Astrocyte (in vitro differentiated cells and primary cell): ENCODE measurements around the gene TSFM. TPM values are rescaled to one million over a fixed set of nuclear protein-coding genes. Genes with fewer than 3 reads are reported as not detected.

Experiments
- DNase-seq: peaks from one replicate; pipeline ENCODE4 v3.0.0-alpha.2; 2010; ENCODE audit warnings: low read depth
- FAIRE-seq: peaks from 2 replicates; lab custom pipeline; 2011; peaks lifted over from hg19 to GRCh38; lab: Jason Lieb, UNC
- H2AFZ ChIP-seq: 2 replicates; pipeline ENCODE4 v1.6.0; 2012; ENCODE audit warnings: low read depth, low read length, inconsistent platforms
- H3K27ac ChIP-seq: 2 replicates; pipeline ENCODE4 v1.5.1; 2011; ENCODE audit warnings: low read depth, low read length, inconsistent platforms
- H3K27me3 ChIP-seq: 2 replicates; pipeline ENCODE4 v1.6.0; 2011; ENCODE audit warnings: low read length, inconsistent platforms; ENCODE audit not compliant: insufficient read depth
- H3K36me3 ChIP-seq: 2 replicates; pipeline ENCODE4 v1.5.1; 2011; ENCODE audit warnings: low read length, inconsistent platforms; ENCODE audit not compliant: insufficient read depth
- H3K4me1 ChIP-seq: 2 replicates; pipeline ENCODE4 v1.5.1; 2011; ENCODE audit warnings: low read length, inconsistent platforms; ENCODE audit not compliant: insufficient read depth
- H3K4me2 ChIP-seq: 2 replicates; pipeline ENCODE4 v1.6.0; 2012; ENCODE audit warnings: low read length, inconsistent platforms
- H3K4me3 ChIP-seq: 2 replicates; pipeline ENCODE4 v1.5.1; 2011; ENCODE audit warnings: low read depth, mild to moderate bottlenecking, low read length, inconsistent platforms; ENCODE audit not compliant: insufficient read depth
- H3K79me2 ChIP-seq: 2 replicates; pipeline ENCODE4 v1.6.0; 2012; ENCODE audit warnings: mild to moderate bottlenecking, low read length, inconsistent platforms; ENCODE audit not compliant: insufficient read depth
- H3K9ac ChIP-seq: 2 replicates; pipeline ENCODE4 v1.6.0; 2012; ENCODE audit warnings: mild to moderate bottlenecking, low read length, inconsistent platforms
- H3K9me3 ChIP-seq: 2 replicates; pipeline ENCODE4 v1.5.1; 2012; ENCODE audit warnings: low read depth, mild to moderate bottlenecking, low read length, inconsistent platforms; ENCODE audit not compliant: insufficient read depth
- H4K20me1 ChIP-seq: 2 replicates; pipeline ENCODE4 v1.6.0; 2012; ENCODE audit warnings: low read length, inconsistent platforms; ENCODE audit not compliant: insufficient read depth
- H3K27ac Mint-ChIP-seq: one replicate; pipeline ENCODE4 v1.8.0; 2021; ENCODE audit warnings: mild to moderate bottlenecking, mixed read lengths; ENCODE audit not compliant: unreplicated experiment
- H3K27me3 Mint-ChIP-seq: one replicate; pipeline ENCODE4 v1.8.0; 2021; ENCODE audit warnings: low read depth, mixed read lengths; ENCODE audit not compliant: unreplicated experiment
- H3K36me3 Mint-ChIP-seq: one replicate; pipeline ENCODE4 v1.8.0; 2021; ENCODE audit warnings: low read depth, mixed read lengths; ENCODE audit not compliant: unreplicated experiment
- H3K4me1 Mint-ChIP-seq: one replicate; pipeline ENCODE4 v1.8.0; 2021; ENCODE audit warnings: low read depth, mixed read lengths; ENCODE audit not compliant: unreplicated experiment
- H3K4me3 Mint-ChIP-seq: one replicate; pipeline ENCODE4 v1.8.0; 2021; ENCODE audit warnings: mild to moderate bottlenecking, moderate library complexity, mixed read lengths; ENCODE audit not compliant: unreplicated experiment
- H3K9me3 Mint-ChIP-seq: one replicate; pipeline ENCODE4 v1.8.0; 2021; ENCODE audit warnings: mild to moderate bottlenecking, mixed read lengths; ENCODE audit not compliant: unreplicated experiment
- EZH2 ChIP-seq: IDR thresholded peaks from 2 replicates; pipeline ENCODE4 v1.6.1; 2012; ENCODE audit warnings: mild to moderate bottlenecking, low read length, inconsistent platforms; ENCODE audit not compliant: insufficient read depth
- total RNA-seq: library from RNA; stranded (reverse); gene quantifications from 2 replicates; pipeline ENCODE4 v1.2.1, GENCODE V29; 2021
- TF ChIP-seq, protein P1 (sequence below): IDR thresholded peaks from 2 replicates; pipeline ENCODE4 v1.5.1; 2011; ENCODE audit warnings: low read depth, mild to moderate bottlenecking, inconsistent platforms, low read length, moderate library complexity; ENCODE audit not compliant: insufficient read depth

TSFM gene
- total RNA-seq, 1 donor from 2014 or later: 26.6 TPM

GRCh38 chr12:57765003-57765697 is 17.4 kb upstream of the TSFM start:
- no peak for DNase-seq
- FAIRE-seq: no peak

DNA sequence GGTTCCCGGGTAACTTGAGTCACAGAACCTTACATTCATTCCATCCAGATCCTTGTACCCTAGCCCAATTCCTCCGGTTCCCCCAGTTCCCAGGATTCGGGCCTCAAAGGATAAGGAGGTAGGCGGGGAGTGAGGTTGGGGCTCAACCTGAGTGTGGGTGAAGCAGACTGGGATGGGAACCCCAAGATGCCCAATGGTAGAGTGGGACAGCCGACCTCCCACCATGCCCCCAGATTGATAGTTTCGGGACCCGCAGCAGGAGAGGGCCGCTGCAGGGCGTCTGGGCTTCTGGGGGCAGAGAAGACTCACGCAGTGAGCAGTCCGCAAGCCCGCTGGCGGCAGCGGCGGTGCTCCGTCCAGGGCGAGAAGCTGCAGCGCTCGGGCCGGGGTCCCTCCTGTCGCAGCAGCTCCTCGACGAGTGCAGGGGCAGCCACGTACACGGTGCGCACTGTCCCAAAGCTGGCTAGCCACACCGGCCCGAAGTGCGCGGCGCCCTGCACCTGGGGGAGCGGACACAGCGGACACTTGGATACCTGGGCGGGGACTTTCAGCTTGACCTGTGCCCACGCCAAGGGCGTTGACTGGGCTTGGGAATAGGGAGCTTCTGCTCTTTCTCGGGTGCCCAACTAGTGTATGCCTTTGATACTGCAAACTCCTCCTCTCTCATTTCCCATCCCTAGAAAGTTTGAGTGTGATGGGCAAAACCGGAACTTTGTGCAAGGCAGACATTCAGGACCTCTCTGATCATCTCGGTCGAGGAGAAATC is 16.7 kb upstream of the TSFM start:
- H3K36me3 ChIP-seq: no peaks in the 10 kb centered on the region
- H3K4me2 ChIP-seq: peak overlapping the region; percentile 80
- no peak overlapping the region for H3K9ac ChIP-seq
- H3K27ac ChIP-seq: no peak overlapping the region
- DNase-seq (no peak), FAIRE-seq (no peak)
- Mint-ChIP-seq H3K36me3 (peaks cover 15% of the 10 kb centered on the region), H3K27ac (peak overlapping the region; percentile 59), H3K27me3 (peaks cover 50% of the 10 kb centered on the region), H3K9me3 (no peaks in the 10 kb centered on the region), H3K4me3 (peak overlapping the region; percentile 47), H3K4me1 (peaks cover 5% of the 10 kb centered on the region)
- TF ChIP-seq, protein P1, sequence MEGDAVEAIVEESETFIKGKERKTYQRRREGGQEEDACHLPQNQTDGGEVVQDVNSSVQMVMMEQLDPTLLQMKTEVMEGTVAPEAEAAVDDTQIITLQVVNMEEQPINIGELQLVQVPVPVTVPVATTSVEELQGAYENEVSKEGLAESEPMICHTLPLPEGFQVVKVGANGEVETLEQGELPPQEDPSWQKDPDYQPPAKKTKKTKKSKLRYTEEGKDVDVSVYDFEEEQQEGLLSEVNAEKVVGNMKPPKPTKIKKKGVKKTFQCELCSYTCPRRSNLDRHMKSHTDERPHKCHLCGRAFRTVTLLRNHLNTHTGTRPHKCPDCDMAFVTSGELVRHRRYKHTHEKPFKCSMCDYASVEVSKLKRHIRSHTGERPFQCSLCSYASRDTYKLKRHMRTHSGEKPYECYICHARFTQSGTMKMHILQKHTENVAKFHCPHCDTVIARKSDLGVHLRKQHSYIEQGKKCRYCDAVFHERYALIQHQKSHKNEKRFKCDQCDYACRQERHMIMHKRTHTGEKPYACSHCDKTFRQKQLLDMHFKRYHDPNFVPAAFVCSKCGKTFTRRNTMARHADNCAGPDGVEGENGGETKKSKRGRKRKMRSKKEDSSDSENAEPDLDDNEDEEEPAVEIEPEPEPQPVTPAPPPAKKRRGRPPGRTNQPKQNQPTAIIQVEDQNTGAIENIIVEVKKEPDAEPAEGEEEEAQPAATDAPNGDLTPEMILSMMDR: no peak
- peak; percentile 70 for TF ChIP-seq EZH2
- peak overlapping the region; percentile 36 for H3K4me3 ChIP-seq
- no peaks in the 10 kb centered on the region for H4K20me1 ChIP-seq
- no peak overlapping the region for H2AFZ ChIP-seq
- peaks cover 4% of the 10 kb centered on the region for H3K79me2 ChIP-seq
- peaks cover 36% of the 10 kb centered on the region for H3K27me3 ChIP-seq
- H3K9me3 ChIP-seq: no peaks in the 10 kb centered on the region
- H3K4me1 ChIP-seq: peaks cover 29% of the 10 kb centered on the region

More at GRCh38 chr12:57765003-57765697, 17.4 kb upstream of the TSFM start:
- no peaks in the 10 kb centered on the region for H3K36me3 ChIP-seq
- H3K9me3 ChIP-seq: no peaks in the 10 kb centered on the region
- H3K4me1 ChIP-seq: peaks cover 26% of the 10 kb centered on the region
- peak overlapping the region; percentile 31 for H3K9ac ChIP-seq
- H3K4me1 Mint-ChIP-seq: peaks cover 5% of the 10 kb centered on the region
- no peak overlapping the region for H3K27ac ChIP-seq
- H3K36me3 Mint-ChIP-seq: peaks cover 20% of the 10 kb centered on the region
- no peaks in the 10 kb centered on the region for H3K9me3 Mint-ChIP-seq
- peak; percentile 98 for TF ChIP-seq EZH2
- TF ChIP-seq, protein P1: no peak
- peaks cover 36% of the 10 kb centered on the region for H3K27me3 ChIP-seq
- H3K4me3 ChIP-seq: peak overlapping the region; percentile 44
- peak overlapping the region; percentile 49 for H2AFZ ChIP-seq
- no peaks in the 10 kb centered on the region for H3K79me2 ChIP-seq
- H3K4me2 ChIP-seq: peak overlapping the region; percentile 80
- no peak overlapping the region for H3K27ac Mint-ChIP-seq
- no peak overlapping the region for H3K4me3 Mint-ChIP-seq
- peaks cover 50% of the 10 kb centered on the region for H3K27me3 Mint-ChIP-seq
- peaks cover 5% of the 10 kb centered on the region for H4K20me1 ChIP-seq
